ENCODE data around the gene LETM1.
A peak's percentile ranks its signal among the peaks of the same experiment; 100 is the strongest.

Gene LETM1

GRCh38 chr4:1793496-1793840 is 62.5 kb downstream of the LETM1 start:
- DNase-seq: no peak

- DNase-seq: peak; percentile 32
Measured at GRCh38 chr4:1792832-1793495, 63.0 kb downstream of the LETM1 start, which contains the start of gene FGFR3. Gene FGFR3 (plus strand): TSS chr4:1793293. CDS start chr4:1793935, 642 bp downstream.

DNA sequence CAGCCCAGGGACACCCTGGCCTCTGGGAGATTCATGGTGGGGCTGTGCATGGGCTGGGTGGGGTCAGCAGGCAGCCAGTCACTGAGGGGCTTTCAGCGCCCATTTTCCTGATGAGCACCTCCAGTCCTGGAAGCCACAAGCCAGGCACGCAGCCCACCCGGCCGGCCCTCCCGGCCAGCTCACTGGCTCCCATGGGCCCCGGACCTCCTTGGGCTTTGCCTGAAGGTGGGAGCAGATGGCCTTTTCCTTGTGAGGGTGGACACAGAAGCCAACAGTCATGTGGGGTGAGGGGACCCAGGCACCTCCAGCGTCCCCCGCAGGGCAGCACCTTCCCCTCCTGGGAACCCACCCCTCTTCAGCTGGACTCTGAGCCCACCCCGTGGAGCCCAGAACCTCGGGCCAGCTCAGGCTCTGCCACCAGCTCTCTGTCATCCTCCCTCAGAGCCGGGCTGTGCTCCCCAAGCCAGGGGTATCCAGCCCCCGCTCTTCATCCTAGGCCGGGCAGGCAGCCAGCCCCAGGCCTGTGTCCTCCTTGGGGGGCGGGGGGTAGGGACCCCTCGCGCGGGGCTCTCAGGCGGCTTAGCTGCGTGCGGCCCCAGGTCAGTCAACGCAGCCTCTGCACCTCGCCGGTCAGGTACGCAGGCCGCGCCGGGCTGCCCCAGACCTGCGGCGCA is 63.7 kb downstream of the LETM1 start:
- no peak for DNase-seq

GRCh38 chr4:1790005-1790404 is 66.0 kb downstream of the LETM1 start:
- no peak for DNase-seq

DNA sequence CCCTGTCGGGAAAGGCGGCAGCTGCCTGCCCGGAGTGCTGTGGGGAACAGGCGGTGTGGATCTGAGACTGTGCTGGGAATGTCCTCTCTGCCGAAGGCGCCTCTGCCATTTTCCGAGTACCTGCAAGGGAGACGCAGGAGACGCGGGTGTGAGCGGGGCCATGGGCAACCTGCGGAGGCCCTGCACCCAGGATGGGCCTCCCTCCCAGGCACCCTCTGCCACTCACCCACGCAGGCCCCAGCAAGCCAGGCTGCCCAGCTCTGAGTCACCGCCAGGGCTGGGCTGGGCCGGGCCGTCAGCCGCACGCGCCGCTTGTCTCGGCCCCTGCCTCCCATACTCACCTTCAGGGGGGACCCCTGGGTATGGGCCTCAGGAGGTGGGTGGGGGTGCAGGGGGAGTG is 66.4 kb downstream of the LETM1 start:
- no peak for DNase-seq

GRCh38 chr4:1788254-1788973 is 67.5 kb downstream of the LETM1 start:
- no peak for DNase-seq

GRCh38 chr4:1787411-1788077 is 68.4 kb downstream of the LETM1 start:
- DNase-seq: no peak

DNA sequence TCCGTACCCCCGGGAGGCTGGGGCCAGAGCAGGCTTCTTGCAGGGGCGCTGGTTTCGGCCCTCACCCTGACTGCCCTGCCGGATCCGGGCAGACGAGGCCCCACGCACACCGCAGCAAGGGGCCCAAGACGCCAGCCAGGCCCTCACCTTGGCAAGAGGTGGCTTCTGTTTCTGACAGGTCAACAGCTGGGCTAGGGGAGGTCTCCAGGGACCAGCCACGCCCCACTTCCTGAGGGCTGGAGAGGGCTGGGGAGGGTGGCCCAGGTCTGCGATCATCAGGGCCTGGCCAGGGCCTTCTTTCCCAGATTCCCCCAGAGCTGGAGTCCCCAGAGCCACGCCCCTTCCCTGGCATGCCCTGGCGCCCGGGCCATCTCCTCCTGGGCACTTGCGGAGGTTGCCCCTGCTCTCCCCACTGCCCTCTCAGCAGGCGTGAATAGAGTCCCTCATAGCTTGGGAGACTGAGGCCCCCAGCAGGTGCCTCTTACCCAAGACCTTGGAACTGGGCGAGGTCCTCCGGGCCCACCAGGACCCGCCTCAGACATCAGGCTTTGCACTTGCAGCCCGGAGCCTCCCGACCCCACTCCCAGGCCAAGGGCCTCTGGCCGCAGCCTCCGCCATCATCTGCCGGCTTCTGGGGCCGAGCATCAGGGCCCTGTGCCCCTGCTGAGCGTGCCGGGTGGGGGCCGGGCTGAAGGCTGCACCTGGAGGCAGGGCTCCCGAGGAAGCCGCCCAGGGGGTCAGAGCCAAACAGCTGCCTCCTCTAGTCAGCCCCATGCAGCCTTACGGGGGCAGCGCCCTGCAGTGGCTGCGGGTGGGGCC is 69.2 kb downstream of the LETM1 start:
- no peak for DNase-seq

- DNase-seq: no peak
Measured at GRCh38 chr4:1785592-1785991, 70.4 kb downstream of the LETM1 start.

- no peak for DNase-seq
Measured at GRCh38 chr4:1784789-1785591, 71.0 kb downstream of the LETM1 start.

GRCh38 chr4:1784395-1784788 is 71.6 kb downstream of the LETM1 start:
- no peak for DNase-seq

DNA sequence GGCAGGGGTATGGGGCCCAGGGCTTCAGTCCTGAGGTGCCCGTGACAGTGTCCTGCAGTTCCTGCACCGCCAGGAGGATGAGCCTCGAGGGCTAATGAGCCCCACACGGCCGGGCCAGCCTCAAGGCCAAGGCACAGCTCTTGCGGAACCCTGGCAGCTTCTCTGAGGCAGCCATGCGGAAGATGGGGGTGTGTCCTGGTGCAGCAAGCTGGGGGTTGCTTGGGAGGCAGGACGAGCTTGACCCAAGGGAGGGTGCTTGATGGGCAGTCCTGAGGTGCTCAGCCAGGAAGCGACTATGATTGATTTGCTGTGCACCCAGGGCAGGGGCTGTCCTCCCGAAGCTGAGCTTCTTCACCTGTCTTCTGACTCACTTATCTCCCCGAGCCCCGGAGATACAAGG is 72.0 kb downstream of the LETM1 start:
- DNase-seq: no peak

- DNase-seq: no peak
Measured at GRCh38 chr4:1783015-1783414, 72.9 kb downstream of the LETM1 start.

GRCh38 chr4:1780435-1780834 is 75.5 kb downstream of the LETM1 start:
- no peak for DNase-seq

GRCh38 chr4:1779588-1780382 is 76.2 kb downstream of the LETM1 start:
- DNase-seq: no peak

- DNase-seq: no peak
Measured at GRCh38 chr4:1778642-1779392, 77.1 kb downstream of the LETM1 start.

DNA sequence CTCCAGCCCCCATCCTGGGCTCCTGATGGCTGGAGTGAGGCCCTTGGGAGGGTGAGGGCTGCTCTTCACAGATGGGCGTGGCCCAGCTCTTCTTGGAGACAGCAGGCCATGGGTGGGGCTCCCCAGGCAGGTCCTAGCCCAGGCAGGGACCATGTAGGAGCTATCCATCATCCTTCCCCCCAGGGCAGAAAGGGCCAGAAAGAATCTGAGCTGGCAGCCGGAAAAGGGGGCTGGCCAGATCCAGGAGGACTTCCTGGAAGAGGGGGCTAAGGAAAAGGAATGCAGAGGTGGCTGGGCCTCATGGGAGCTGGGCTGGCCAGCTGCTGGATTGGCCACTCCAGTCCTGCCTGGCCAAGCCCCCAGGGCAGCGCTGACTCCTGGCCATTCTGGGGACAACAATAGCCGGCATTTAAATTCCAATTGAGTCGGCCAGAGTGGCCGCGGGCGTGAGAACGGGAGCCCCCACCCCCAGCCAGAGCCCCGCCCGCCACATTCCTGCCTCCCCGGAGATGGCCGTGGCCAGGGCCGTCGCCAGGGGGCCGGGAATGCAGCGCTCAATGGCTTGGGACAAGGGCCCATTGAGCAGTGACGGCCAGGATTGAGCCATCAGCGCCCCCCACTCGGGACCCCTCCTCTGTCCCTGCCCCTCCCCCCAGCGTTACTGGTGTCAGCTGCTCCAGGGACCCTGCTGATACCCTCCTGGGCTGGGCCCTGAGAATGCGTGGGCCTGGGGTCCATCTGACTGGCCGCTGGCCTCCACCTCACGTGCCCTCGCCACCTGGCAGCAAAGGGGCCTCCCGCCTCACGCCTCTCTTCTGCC is 77.9 kb downstream of the LETM1 start:
- DNase-seq: no peak

DNA sequence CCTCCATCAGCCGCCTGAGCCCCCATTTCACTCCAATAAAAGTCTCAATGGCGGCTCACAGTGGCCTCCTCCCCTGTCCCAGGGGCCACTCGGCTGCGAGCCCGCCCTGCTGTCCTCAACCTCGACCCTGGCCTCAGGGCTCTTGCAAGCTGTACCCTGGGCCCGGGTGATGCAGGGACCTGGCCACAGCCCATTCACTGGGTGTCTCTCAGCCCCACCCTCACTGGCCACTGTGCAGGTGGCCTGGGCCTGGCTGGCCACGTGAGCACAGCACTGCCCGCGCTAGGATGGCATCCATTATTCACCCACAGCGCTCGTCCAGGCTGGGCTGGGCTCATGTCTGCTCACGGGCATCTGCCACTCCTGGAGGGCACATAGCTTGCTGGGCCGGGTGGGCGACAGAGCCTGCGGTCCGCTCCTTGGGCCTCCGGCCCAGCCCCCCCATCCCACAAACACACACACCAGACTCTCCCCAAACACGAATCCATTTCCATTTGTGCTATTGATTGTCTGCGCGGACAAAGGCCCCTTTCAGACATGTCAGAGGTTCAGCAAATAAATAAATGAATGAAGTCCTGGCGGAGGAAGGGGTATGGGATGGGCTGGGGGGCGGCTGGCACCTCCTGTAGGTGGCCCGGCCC is 79.3 kb downstream of the LETM1 start:
- DNase-seq: no peak
